T-helper 1 cell treated with Interleukin-12 subunit alpha and Interleukin-12 subunit beta and Interleukin-4 antibody, amounts not matched to agents 30 μg/mL and 1 μg/mL, for 36 hours (primary cell): ENCODE results near the gene LRRC34.
A peak's percentile ranks its signal among the peaks of the same experiment; 100 is the strongest.

Experiments
- H3K27ac Mint-ChIP-seq: one replicate; pipeline ENCODE4 v1.8.0; 2021; ENCODE audit warnings: mild to moderate bottlenecking, mixed read lengths
- H3K27me3 Mint-ChIP-seq: one replicate; pipeline ENCODE4 v1.8.0; 2021; ENCODE audit warnings: low read depth, mixed read lengths
- H3K36me3 Mint-ChIP-seq: one replicate; pipeline ENCODE4 v1.8.0; 2021; ENCODE audit warnings: low read depth, mixed read lengths
- H3K4me1 Mint-ChIP-seq: one replicate; pipeline ENCODE4 v1.8.0; 2021; ENCODE audit warnings: low read depth, mixed read lengths
- H3K4me3 Mint-ChIP-seq: one replicate; pipeline ENCODE4 v1.8.0; 2021; ENCODE audit warnings: mild to moderate bottlenecking, moderate library complexity, mixed read lengths
- H3K9me3 Mint-ChIP-seq: one replicate; pipeline ENCODE4 v1.8.0; 2021; ENCODE audit warnings: mixed read lengths

LRRC34 gene

GRCh38 chr3:169790219-169790618 is 22.5 kb downstream of the LRRC34 start:
- Mint-ChIP-seq H3K36me3 (peaks cover 42% of the 10 kb centered on the region), H3K9me3 (no peaks in the 10 kb centered on the region), H3K4me3 (no peak overlapping the region), H3K27ac (no peak overlapping the region), H3K27me3 (no peaks in the 10 kb centered on the region), H3K4me1 (peaks cover 11% of the 10 kb centered on the region)

GRCh38 chr3:169787791-169788190 is 24.9 kb downstream of the LRRC34 start:
- Mint-ChIP-seq H3K4me3 (no peak overlapping the region), H3K9me3 (no peaks in the 10 kb centered on the region), H3K36me3 (peaks cover 40% of the 10 kb centered on the region), H3K4me1 (peaks cover 11% of the 10 kb centered on the region), H3K27me3 (no peaks in the 10 kb centered on the region), H3K27ac (no peak overlapping the region)

- Mint-ChIP-seq H3K27me3 (no peaks in the 10 kb centered on the region), H3K27ac (no peak overlapping the region), H3K4me3 (no peak overlapping the region), H3K36me3 (peaks cover 39% of the 10 kb centered on the region), H3K9me3 (no peaks in the 10 kb centered on the region), H3K4me1 (peaks cover 14% of the 10 kb centered on the region)
Measured at GRCh38 chr3:169787120-169787519, 25.6 kb downstream of the LRRC34 start.

- H3K9me3 Mint-ChIP-seq = no peaks in the 10 kb centered on the region
- peak overlapping the region; percentile 62 for H3K4me3 Mint-ChIP-seq
- H3K36me3 Mint-ChIP-seq = peaks cover 52% of the 10 kb centered on the region
- H3K27ac Mint-ChIP-seq = no peak overlapping the region
- H3K4me1 Mint-ChIP-seq = peaks cover 39% of the 10 kb centered on the region
- no peaks in the 10 kb centered on the region for H3K27me3 Mint-ChIP-seq
Measured at GRCh38 chr3:169781209-169781855, 31.4 kb downstream of the LRRC34 start.

GRCh38 chr3:169780742-169781141 is 32.0 kb downstream of the LRRC34 start:
- H3K27ac Mint-ChIP-seq = peak overlapping the region; percentile 46
- H3K36me3 Mint-ChIP-seq = peaks cover 51% of the 10 kb centered on the region
- no peaks in the 10 kb centered on the region for H3K27me3 Mint-ChIP-seq
- H3K4me3 Mint-ChIP-seq = peak overlapping the region; percentile 62
- no peaks in the 10 kb centered on the region for H3K9me3 Mint-ChIP-seq
- peaks cover 43% of the 10 kb centered on the region for H3K4me1 Mint-ChIP-seq

- Mint-ChIP-seq H3K4me1 (peaks cover 57% of the 10 kb centered on the region), H3K9me3 (no peaks in the 10 kb centered on the region), H3K36me3 (peaks cover 53% of the 10 kb centered on the region), H3K27ac (no peak overlapping the region), H3K27me3 (no peaks in the 10 kb centered on the region), H3K4me3 (no peak overlapping the region)
Measured at GRCh38 chr3:169777822-169778221, 34.9 kb downstream of the LRRC34 start.

- Mint-ChIP-seq H3K27ac (peak overlapping the region; percentile 99), H3K27me3 (no peaks in the 10 kb centered on the region), H3K4me3 (peak overlapping the region; percentile 96), H3K9me3 (no peaks in the 10 kb centered on the region), H3K36me3 (peaks cover 29% of the 10 kb centered on the region), H3K4me1 (peaks cover 41% of the 10 kb centered on the region)
Measured at GRCh38 chr3:169774186-169774585, 38.5 kb downstream of the LRRC34 start.

GRCh38 chr3:169772897-169773816 is 39.5 kb downstream of the LRRC34 start, which contains the start of gene MYNN:
TSS of gene MYNN (plus strand) at chr3:169773396. CDS start at chr3:169774296, 900 bp downstream.
- H3K9me3 Mint-ChIP-seq = no peaks in the 10 kb centered on the region
- peak within 1 kb of the TSS; percentile 96 for H3K4me3 Mint-ChIP-seq
- H3K36me3 Mint-ChIP-seq = peaks cover 21% of the 10 kb centered on the region
- no peaks in the 10 kb centered on the region for H3K27me3 Mint-ChIP-seq
- peaks cover 38% of the 10 kb centered on the region for H3K4me1 Mint-ChIP-seq
- peak within 1 kb of the TSS; percentile 99 for H3K27ac Mint-ChIP-seq

GRCh38 chr3:169772305-169772896 is 40.3 kb downstream of the LRRC34 start:
- Mint-ChIP-seq H3K4me1 (peaks cover 37% of the 10 kb centered on the region), H3K36me3 (peaks cover 18% of the 10 kb centered on the region)

GRCh38 chr3:169771497-169772304 is 41.0 kb downstream of the LRRC34 start:
- Mint-ChIP-seq H3K36me3 (peaks cover 12% of the 10 kb centered on the region), H3K4me3 (peak overlapping the region; percentile 96)

More at GRCh38 chr3:169772305-169772896, 40.3 kb downstream of the LRRC34 start:
- no peaks in the 10 kb centered on the region for H3K27me3 Mint-ChIP-seq
- no peaks in the 10 kb centered on the region for H3K9me3 Mint-ChIP-seq
- peak overlapping the region; percentile 99 for H3K27ac Mint-ChIP-seq
- H3K4me3 Mint-ChIP-seq = peak overlapping the region; percentile 96

GRCh38 chr3:169769287-169770181 is 43.2 kb downstream of the LRRC34 start, which contains the start of gene ACTRT3:
TSS of gene ACTRT3 (minus strand) at chr3:169769561. CDS start at chr3:169769520, 41 bp downstream.
- H3K4me3 Mint-ChIP-seq = peak within 1 kb of the TSS; percentile 83
- no peaks in the 10 kb centered on the region for H3K9me3 Mint-ChIP-seq
- H3K36me3 Mint-ChIP-seq = peaks cover 1% of the 10 kb centered on the region
- peaks cover 28% of the 10 kb centered on the region for H3K4me1 Mint-ChIP-seq
- H3K27me3 Mint-ChIP-seq = no peaks in the 10 kb centered on the region
- H3K27ac Mint-ChIP-seq = peak within 1 kb of the TSS; percentile 73

More at GRCh38 chr3:169771497-169772304, 41.0 kb downstream of the LRRC34 start:
- Mint-ChIP-seq H3K4me1 (peaks cover 34% of the 10 kb centered on the region), H3K27me3 (no peaks in the 10 kb centered on the region), H3K9me3 (no peaks in the 10 kb centered on the region), H3K27ac (peak overlapping the region; percentile 99)

GRCh38 chr3:169764882-169765612 is 47.7 kb downstream of the LRRC34 start, which contains the start of gene TERC:
TSS of gene TERC (minus strand) at chr3:169765060.
- H3K27ac Mint-ChIP-seq = peak within 1 kb of the TSS; percentile 97
- peak within 1 kb of the TSS; percentile 95 for H3K4me3 Mint-ChIP-seq
- peaks cover 25% of the 10 kb centered on the region for H3K4me1 Mint-ChIP-seq
- H3K27me3 Mint-ChIP-seq = no peaks in the 10 kb centered on the region
- peaks cover 3% of the 10 kb centered on the region for H3K36me3 Mint-ChIP-seq
- H3K9me3 Mint-ChIP-seq = no peaks in the 10 kb centered on the region
